ENCODE results near the gene EFNB2.

DNA sequence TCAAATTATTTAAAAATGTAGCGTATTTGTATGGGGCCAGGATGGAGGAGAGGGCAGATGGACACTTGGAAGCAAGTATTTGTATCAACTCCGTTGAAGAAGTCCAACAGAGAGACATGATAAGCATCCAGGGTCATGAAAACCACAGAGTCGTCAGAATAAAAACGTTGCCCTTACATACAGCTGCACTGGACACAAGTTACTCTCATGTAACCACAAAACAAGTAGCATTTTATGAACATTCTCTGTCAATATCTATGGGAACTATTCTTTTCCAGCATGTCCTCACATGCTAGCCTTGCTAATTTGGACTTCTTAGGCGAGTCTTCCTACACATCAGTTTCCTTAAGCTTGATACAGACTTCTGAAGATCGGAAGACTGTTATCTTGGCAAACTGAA lies 35.0 kb downstream of the EFNB2 start:
- TF ChIP-seq, protein P1, sequence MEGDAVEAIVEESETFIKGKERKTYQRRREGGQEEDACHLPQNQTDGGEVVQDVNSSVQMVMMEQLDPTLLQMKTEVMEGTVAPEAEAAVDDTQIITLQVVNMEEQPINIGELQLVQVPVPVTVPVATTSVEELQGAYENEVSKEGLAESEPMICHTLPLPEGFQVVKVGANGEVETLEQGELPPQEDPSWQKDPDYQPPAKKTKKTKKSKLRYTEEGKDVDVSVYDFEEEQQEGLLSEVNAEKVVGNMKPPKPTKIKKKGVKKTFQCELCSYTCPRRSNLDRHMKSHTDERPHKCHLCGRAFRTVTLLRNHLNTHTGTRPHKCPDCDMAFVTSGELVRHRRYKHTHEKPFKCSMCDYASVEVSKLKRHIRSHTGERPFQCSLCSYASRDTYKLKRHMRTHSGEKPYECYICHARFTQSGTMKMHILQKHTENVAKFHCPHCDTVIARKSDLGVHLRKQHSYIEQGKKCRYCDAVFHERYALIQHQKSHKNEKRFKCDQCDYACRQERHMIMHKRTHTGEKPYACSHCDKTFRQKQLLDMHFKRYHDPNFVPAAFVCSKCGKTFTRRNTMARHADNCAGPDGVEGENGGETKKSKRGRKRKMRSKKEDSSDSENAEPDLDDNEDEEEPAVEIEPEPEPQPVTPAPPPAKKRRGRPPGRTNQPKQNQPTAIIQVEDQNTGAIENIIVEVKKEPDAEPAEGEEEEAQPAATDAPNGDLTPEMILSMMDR (IDR thresholded peaks at IDR 0.05), result no peak
- no peak for TF ChIP-seq POLR2A (IDR thresholded peaks at IDR 0.05)
